Endothelial cell of umbilical vein (primary cell): Measurements from ENCODE around the gene DHRS1.

Source experiments
- EZH2 ChIP-seq: IDR thresholded peaks from 2 replicates; pipeline ENCODE4 v1.6.1; 2012; ENCODE audit warnings: borderline replicate concordance, low read depth, mild to moderate bottlenecking, moderate library complexity, low read length, inconsistent platforms; ENCODE audit not compliant: severe bottlenecking
- FOS ChIP-seq: IDR thresholded peaks from 2 replicates; pipeline ENCODE4 v1.6.1; 2011; ENCODE audit warnings: mild to moderate bottlenecking, low read length, moderate library complexity, borderline replicate concordance; ENCODE audit not compliant: insufficient read depth
- POLR2A ChIP-seq: IDR thresholded peaks from 2 replicates; pipeline ENCODE4 v1.6.1; 2012; ENCODE audit warnings: low read depth, mild to moderate bottlenecking, control low read depth, low read length
- POLR2AphosphoS5 ChIP-seq: IDR thresholded peaks from 2 replicates; pipeline ENCODE4 v1.6.1; 2012; ENCODE audit warnings: low read depth, mild to moderate bottlenecking, control low read depth, low read length, moderate library complexity; ENCODE audit not compliant: insufficient read depth
- TF ChIP-seq, protein P1 (sequence below), 2 donors: IDR thresholded peaks; 1 replicate in 1 of 2; 2 replicates in 1 of 2; pipeline ENCODE4 v1.5.1; 2011; ENCODE audit warnings: low read length in 2 of 2, mild to moderate bottlenecking in 2 of 2, moderate library complexity in 2 of 2, control low read depth in 1 of 2, inconsistent platforms in 1 of 2, low read depth in 1 of 2; ENCODE audit not compliant: insufficient read depth in 1 of 2; ENCODE audit errors: extremely low read depth in 1 of 2

DNA sequence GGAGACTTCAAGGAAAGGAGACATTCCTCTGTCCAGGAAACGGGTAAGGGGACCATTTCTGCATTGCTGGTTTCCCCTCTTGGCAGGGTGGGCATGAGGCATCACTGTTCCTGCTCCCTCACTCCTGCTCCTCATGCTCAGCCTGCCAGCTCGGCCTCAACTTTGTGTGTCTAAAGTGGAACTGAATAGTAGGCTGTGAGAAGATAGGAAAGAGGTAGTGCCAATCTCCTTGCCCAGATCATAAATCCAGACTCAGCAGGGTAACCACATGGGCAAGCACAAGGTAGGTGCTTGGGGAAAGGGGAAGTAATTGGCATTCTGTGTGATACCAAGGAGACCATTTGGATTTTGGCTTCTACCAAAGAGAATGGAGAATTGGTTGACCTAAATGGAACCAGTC is 14.3 kb upstream of the DHRS1 start:
- no peak for TF ChIP-seq POLR2A
- TF ChIP-seq, protein P1, sequence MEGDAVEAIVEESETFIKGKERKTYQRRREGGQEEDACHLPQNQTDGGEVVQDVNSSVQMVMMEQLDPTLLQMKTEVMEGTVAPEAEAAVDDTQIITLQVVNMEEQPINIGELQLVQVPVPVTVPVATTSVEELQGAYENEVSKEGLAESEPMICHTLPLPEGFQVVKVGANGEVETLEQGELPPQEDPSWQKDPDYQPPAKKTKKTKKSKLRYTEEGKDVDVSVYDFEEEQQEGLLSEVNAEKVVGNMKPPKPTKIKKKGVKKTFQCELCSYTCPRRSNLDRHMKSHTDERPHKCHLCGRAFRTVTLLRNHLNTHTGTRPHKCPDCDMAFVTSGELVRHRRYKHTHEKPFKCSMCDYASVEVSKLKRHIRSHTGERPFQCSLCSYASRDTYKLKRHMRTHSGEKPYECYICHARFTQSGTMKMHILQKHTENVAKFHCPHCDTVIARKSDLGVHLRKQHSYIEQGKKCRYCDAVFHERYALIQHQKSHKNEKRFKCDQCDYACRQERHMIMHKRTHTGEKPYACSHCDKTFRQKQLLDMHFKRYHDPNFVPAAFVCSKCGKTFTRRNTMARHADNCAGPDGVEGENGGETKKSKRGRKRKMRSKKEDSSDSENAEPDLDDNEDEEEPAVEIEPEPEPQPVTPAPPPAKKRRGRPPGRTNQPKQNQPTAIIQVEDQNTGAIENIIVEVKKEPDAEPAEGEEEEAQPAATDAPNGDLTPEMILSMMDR (IDR thresholded peaks at IDR 0.05; ENCODE audit: extremely low read depth in 1 of 2, insufficient read depth in 1 of 2, low read depth in 1 of 2, low read length in 2 of 2), result no peak
- no peak for TF ChIP-seq POLR2AphosphoS5
- no peak for TF ChIP-seq EZH2
- TF ChIP-seq FOS, result no peak
